ENCODE results near the gene SART3.
"Not testable (repeated sequence)": the region's sequence is repeated elsewhere in the genome, so short reads cannot be mapped to it uniquely, and the experiment has no call there.

SART3 gene

DNA sequence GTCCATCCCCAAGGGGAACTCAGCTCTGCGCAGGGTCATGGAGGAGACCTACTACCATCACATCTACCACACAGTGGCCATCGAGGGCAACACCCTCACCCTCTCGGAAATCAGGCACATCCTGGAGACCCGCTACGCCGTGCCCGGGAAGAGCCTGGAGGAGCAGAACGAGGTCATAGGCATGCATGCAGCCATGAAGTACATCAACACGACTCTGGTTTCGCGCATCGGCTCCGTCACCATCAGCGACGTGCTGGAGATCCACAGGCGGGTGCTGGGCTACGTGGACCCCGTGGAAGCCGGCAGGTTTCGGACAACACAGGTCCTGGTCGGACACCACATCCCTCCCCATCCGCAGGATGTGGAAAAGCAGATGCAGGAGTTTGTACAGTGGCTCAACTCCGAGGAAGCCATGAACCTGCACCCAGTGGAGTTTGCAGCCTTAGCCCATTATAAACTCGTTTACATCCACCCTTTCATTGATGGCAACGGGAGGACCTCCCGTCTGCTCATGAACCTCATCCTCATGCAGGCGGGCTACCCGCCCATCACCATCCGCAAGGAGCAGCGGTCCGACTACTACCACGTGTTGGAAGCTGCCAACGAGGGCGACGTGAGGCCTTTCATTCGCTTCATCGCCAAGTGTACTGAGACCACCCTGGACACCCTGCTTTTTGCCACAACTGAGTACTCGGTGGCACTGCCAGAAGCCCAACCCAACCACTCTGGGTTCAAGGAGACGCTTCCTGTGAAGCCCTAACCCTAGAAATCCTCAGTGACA, 42.1 kb downstream of the SART3 start:
- no peak for DNase-seq (ENCODE audit: low read depth in 2 of 2)

DNA sequence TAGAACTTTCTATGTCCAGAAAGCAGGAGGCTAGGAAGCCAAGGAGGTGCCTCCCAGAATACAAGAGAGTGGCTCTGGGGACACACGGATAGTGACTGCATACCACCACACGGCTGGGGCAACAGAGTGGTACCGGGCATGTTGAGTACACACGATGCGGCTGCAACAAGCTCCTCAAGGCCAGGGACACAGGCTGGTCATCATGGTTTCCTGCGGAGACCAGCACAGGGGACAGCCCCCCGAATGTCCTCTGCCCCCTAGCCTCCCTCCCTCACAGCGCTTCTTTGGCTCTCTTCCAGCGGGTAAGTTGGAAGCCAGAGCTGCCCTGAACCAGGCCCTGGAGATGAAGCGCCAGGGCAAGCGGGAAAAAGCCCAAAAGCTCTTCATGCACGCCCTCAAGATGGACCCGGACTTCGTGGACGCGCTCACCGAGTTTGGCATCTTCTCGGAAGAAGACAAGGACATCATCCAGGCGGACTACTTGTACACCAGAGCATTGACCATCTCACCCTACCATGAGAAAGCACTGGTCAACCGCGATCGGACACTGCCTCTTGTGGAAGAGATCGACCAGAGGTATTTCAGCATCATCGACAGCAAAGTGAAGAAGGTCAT, 42.8 kb downstream of the SART3 start:
- no peak for DNase-seq (ENCODE audit: low read depth in 2 of 2)

DNA sequence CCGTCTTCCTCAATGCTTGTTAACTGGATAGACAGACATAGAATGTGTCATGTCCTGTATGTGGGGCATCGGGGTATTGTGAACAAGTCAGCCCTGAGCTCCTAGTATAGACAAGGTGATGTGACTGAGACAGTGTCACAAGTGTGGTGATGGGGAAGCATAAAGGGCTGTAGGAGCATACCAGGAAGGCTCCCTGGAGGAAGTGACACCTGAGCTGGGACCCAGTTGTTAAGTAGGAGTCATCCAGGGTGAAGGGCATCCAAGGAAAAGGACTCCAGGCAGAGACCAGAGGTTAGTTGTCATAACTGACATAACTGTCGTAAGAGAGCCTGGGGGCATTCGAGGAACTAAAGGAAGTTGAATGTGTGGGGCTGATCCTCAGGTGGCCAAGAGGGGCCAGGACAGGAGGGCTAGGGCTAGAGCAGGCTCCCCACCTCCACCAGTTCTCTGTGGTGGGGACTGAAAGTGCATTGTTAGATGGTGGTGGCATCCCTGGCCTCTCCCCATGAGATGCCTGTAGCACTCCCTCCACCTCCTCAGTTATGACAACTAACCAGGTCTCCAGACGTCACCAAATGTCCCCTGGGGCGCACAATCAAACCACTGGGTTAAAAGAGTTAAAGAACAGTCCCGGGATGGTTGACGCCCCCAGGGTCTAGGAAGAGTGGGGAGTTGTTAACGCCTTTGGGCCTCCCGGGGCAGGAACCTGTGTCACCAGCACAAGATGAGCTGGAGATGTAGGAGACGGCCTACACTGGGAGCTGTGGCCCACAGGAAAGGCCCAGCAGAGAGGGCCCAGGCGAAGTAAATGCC, 43.5 kb downstream of the SART3 start:
- DNase-seq (ENCODE audit: low read depth in 2 of 2), result no peak

DNA sequence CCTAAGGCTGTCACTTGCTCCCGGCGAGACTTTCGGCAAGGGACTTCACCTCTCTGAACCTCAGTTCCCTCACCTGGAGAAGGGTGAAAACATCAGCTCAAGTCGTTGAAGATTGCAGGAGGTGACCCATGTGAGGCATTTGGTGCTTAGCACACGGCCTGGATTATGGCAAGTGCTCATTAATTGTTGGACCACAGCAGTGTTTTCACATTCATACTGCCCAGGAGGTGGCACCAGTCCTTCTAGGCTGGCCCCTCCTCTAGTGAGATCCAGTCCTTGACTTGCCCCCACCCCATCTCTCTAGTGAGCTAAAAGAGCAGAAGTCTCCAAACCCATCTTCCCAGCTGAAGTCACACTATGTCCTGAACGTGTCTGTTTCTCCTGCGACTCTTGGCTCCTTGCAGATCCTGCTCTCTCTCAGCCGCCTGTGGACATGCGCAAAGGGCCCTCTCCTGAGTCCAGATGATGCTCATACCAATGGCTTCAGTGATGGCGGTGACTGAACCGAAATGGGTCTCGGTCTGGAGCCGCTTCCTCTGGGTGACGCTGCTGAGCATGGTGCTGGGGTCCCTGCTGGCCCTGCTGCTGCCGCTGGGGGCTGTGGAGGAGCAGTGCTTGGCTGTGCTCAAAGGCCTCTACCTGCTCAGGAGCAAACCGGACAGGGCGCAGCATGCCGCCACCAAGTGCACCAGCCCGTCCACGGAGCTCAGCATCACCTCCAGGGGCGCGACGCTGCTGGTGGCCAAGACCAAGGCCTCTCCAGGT, 44.3 kb downstream of the SART3 start:
- DNase-seq (ENCODE audit: low read depth in 2 of 2), result no peak

DNA sequence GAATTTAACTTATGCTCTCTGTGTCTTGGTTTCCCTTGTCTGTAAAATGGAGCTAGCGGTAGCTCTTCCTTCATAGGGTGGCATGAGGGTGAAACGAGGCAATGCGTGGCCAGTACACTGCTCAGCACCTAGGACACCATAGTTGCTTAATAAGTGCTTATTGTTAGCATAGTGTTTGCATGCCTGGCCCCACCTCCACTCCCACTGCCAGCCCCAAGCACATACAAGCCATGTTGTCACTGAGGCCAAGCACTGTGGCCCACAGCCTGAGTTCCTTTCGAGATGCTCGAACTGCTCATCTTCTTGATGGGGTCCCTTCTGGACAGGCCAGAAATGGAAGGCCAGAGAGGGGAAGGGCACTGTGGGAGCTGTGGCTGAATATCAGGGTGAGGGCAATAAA, 45.1 kb downstream of the SART3 start:
- DNase-seq (ENCODE audit: low read depth in 2 of 2), result no peak

DNA sequence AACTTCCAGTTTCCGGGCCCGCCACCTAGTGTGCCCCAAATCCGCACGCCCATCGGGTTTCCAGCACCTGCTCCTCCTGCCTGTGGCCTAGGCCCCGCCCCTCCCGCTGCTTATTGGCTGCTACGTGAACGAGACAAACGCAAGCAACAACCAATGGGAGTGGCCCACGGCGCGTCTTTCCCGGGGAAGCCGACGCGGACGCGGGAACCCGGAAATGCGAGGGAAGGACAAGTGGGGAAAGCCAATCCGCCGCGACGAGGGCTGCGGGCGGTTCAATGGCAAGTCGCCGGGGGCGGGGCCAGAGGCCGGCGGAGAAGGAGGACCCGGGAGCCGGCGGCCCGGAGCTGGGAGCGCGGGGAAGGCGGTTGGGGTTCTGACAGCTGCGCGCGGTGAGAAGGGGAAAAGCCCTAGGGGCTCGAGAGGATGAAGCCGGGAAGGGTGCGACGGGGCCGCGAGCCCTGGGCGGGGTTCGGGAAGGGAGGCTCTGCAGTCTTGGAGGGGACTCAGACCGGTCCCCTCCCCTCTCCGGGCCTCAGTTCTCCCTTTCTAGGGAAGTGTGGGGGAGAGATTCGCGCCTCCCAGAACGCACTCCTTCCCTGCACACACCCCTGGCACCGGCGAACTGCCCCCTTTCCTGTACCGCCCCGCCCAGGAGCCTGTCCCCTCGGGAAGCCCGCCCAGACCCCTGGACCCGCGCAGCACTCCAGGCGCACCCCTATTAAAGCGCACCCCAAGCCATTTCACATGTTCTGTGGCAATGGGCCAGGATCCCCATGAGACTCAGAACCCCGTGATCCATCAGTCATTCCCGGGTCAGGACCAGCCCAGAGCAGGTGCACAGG, 45.8 kb downstream of the SART3 start, which contains the start of gene FICD:
TSS of gene FICD (plus strand) at position 305 of the 842 bp plus-strand sequence. CDS start 1,696 bp downstream, outside the sequence.
- DNase-seq (ENCODE audit: low read depth in 2 of 2), result peak; percentile 99 to 100

DNA sequence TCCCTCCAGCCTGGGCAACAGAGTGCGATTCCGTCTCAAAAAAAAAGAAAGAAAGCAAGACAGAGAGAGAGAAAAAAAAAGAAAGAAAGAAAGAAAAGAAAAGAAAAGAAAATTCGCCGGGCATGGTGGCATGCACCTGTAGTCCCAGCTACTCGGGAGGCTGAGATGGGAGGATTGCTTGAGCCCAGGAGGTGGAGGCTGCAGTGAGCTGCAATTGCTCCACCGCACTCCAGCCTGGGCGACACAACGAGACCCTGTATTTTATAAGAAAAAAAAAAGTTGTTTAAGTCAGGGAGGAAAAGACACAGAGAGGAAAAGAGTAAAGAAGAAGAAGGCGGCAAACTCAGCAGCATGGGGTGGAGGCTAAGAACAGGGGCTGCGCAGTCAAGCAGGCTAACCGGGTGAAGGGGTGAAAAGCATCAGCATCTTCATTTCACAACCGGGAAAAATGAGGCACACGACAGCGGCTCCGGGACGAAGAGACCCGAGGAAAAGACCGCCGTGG, 46.5 kb downstream of the SART3 start:
- DNase-seq (ENCODE audit: low read depth in 2 of 2), result no peak

DNA sequence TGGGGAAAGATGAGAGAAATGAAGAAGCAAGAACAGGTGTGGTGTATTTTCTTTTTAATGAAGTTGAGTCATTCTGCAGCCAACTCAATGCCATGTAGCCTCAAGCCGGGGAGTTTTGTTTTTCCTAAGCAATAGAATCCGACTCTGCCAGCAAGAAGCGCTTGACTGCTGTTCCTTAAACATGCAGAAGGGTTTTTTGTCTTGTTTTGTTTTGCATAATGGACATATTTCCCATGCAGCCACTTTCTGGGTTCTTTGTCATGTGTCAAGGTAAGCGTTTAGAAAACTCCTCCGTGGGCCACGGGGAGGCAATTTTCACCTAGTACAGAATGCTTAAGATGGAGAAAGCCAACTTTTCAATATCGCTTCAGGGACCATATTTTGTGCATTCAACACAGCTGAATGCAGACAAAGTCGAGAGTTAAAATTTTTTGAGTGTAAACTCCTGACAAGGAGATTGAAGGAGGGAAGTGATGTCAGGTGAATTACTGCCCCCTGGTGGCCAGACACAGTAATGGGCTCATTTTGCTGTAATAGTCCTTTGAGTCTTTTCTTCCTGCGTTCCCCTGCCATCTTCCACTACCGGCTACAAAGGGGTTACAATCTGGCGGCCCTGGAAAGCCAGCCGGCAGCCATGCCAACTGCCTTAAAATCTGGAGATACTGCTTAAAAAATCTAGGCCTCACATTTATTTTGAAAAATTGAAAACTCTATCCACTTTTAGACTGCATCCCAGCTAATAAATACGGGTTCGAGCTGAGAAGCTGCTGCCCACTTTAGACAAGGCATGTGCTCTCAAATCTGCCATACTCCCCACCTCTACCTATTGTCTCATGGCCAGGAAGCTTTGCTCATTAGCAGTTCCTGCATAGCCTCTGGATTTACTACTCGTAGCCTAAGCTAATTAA, 49.1 kb downstream of the SART3 start:
- DNase-seq (ENCODE audit: low read depth in 2 of 2), result peak; percentile 52 to 72

DNA sequence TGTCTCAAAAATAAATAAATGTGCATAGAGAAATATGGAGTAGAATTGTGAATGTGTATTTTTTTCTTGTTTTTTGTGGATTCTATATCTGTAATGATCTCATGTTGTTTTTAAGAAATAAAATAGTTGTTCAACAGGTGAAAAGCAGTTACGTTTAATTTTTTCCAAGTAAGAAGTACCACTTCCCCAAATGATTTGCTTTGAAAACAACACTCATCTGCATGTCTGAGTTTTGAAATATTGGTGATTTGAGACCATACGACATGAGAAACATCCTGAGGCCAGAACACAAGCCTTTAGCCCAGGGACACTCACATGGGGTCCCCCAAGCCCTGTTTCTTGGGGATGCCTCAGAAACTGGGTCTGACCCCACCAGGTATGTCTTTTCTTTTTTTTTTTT, 50.1 kb downstream of the SART3 start:
- DNase-seq (ENCODE audit: low read depth in 2 of 2), result no peak

DNA sequence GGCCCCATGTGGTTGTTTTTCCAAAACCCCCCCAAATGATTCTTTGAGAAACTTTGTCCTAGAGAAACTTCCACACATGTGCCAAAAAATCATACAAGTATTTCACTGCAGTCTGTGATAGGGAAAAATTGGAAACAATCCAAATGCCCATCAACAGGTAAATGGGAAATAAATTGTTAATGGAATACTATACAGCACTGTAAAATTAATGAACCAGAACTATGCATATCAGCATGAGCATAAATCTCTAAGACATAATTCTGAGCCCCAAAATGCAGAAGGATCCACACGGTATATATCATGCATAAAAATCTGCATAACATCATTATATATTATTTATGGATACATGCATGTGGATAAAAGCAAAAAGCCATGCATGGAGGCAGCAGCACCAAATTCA, 51.2 kb downstream of the SART3 start:
- no peak for DNase-seq (ENCODE audit: low read depth in 2 of 2)

DNA sequence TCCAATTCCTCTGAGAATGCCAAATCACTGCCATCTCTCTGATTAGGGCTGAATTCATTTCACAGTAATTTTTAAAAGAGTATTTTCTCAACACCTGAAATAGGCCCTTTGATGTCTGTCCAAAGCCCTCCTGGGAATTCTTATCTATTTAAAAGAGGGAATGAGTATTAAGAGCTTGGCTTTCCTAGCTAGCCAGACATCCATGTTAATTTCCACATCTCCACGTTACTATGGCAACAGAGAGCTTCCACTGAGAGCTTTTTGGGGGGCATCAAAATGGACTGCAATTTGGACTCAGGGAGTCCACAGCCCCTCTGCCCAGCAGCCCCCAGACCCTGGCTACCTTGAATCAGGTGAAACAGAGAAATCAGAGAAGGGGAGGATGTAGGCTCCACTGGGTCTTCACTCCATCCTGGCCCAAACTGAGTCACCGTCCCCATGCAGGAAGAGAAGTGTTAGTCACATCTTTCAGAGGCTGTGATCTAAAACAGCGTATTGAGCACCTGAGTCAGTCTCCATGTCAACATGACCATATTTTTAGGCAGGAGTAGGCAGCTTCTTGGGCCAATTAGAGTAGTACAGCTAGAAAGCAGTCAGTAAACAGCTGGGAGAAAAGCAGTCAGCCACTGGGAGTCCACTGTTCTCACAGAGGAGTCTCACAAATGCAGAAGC, 52.9 kb downstream of the SART3 start:
- no peak for DNase-seq (ENCODE audit: low read depth in 2 of 2)

DNA sequence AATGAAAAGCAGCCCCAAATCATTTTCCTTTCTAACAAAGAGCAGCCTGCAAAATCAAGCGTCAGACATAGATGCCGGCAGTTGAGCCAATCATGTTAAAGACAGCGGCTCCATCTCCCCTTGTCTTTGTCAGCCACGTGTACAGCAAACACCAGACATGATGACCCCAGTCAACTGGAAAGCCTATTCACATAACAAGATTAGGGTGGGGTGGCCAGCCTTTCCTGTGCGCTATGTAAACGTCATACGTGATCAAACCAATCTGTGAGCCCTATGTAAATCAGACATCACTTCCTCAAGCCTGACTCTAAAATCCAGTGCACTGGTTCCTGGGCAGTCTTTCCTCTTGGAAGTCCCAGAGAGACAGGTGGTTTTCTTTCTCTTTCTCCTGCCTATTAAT, 55.8 kb downstream of the SART3 start:
- DNase-seq (ENCODE audit: low read depth in 2 of 2), result no peak

DNA sequence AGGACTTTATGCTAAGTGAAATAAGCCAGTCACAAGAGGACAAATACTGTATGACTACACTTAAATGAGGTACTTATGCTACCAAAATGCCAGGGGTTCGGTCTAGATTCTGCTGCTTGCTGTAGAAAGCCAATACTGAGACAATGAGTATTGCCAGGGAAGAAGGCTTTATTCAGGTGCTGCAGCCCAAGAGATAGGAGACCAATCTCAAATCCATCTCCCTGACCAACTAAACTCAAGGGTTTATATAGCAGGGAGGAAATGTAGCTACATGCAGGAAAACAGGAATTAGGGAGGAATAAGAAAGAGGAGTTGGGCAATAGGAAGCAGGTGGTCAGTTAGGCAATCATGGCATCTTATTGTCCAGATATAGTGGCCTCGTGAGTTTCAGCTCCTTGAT, 58.1 kb downstream of the SART3 start:
- no peak for DNase-seq (ENCODE audit: low read depth in 2 of 2)

DNA sequence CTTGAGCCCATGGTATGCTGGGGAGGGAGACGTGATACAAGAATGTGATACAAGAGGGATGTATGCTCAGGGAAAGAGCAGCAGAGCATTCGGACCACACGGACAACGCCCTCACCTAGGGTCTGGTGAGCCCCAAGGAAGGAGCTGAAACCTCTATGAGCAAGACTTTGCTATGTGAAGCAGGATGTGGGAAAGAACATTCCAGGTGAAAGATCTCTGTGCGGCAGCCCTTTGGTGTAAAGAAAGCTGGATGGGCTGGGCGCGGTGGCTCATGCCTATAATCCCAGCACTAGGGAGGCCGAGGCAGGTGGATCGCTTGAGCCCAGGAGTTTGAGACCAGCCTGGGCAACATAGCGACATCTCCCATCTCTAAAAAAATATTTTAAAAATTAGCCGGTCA, 62.8 kb downstream of the SART3 start:
- DNase-seq (ENCODE audit: low read depth in 2 of 2), result no peak

DNA sequence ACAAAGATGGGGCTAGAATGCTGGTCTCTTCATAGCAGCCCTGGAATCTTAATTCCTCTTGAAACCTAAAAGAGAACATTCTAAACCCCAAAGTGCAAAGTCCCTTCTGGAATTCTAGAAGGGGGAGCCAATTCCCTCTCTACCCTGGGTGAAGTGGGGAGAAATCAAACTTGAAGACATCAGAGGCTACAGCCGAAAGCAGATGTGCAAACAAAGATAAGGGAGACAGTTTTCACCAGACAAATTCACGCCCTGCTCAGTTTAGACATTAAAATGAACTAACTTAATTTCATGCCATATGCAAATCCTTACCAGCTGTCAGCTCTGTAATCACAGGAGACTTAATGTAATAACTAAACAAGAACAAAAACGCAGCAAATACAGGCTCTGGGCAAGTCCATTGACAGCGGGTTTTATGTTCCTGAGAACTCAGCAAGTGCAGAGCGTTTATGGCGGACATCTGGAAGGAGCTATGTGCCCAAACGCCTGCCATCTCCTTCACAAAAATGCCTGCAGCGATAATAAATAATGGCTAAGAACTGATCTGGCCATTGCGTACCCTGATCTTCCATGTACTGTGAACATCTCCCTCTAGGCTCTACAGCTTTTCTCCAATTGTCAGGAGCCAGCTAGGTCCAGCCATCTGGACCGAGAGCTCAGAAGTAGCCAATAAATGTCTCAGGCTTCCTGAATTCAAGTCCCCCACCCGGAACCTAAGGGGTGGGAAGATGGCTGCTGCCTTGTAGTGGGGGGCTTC, 65.0 kb downstream of the SART3 start:
- no peak for DNase-seq (ENCODE audit: low read depth in 2 of 2)

DNA sequence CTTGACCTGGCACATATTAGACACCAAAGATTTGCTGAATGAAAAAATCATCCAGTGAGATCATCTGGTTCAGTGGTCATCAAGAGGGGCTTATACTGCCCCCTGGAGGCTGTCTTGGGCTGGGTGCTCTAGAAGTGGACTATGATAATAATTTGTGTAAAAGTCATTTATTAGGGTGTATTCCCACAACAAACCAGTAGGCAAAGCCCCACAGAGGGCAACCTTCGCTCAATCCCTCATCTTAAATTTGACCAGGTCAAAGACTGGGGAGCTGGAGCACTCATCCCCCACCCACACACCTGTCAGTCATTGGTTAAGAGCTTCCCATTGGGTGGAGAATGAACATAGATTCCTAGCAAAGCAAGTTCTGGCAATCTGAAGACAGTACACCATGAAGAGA, 65.9 kb downstream of the SART3 start:
- DNase-seq (ENCODE audit: low read depth in 2 of 2), result no peak

DNA sequence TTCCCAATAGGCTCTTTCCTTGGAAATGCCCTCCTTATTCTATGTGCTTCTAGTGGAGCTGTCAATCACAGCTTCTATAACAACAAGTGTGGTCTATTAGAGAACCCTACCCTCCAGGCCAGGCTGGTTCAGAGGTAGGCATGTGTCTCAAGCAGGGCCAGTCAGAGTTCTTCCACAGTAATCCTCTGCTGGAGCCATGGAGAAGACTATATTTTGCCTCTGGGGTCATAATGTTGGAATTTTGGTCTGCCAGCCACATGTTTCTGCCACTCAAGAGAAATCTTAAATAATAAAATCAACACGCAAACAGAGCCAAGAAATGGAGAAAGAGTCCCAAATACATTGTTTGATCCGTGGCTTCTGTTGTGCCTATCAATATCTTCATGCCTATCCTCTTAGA, 69.7 kb downstream of the SART3 start:
- DNase-seq (ENCODE audit: low read depth in 2 of 2), result no peak

DNA sequence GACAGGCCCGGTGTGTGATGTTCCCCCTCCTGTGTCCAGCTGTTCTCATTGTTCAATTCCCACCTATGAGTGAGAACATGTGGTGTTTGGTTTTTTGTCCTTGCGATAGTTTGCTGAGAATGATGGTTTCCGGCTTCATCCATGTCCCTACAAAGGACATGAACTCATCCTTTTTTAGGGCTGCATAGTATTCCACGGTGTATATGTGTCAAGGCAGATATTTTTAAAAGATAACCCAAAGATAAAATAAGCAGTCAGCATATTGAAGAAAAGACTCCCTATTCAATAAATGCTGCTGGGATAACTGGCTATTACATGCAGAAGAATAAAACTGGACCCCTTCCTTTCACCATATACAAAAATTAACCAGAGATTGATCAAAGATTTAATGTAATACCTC, 73.9 kb downstream of the SART3 start:
- not testable (repeated sequence) for DNase-seq (ENCODE audit: low read depth in 2 of 2)

Measured in stimulated activated CD4-positive, alpha-beta T cell treated with anti-CD3 and anti-CD28 coated beads, Interleukin-12 subunit alpha, Interleukin-12 subunit beta, amount 100 ng/mL, for 24 hours (primary cell).